Activated naive CD4-positive, alpha-beta T cell treated with anti-CD3 and anti-CD28 coated beads, Interleukin-2, amount 50 U/mL, for 16 hours (primary cell): ENCODE results near the gene H2BK1.

Source experiments
- DNase-seq: peaks from one replicate; pipeline ENCODE4 v3.0.0-alpha.2; 2020

Gene H2BK1

DNA sequence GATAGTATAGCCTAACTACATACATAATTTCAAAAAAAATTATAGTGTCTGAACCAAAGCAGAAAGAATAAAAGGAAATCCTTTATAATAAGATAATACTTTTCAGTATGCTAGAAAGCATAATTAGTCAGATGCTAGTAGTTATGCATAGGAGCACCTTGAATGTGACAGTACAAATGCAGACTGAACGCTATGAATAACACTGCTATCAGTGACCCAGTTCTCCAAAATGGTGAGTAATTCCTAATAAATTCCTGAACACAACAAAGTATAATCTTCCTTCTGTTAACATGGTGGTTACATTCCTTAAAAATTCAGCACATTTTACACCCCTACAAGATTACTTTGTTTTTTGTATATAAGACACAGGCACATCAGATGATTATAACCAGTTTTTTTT lies 20.8 kb upstream of the H2BK1 start:
- DNase-seq = no peak

DNA sequence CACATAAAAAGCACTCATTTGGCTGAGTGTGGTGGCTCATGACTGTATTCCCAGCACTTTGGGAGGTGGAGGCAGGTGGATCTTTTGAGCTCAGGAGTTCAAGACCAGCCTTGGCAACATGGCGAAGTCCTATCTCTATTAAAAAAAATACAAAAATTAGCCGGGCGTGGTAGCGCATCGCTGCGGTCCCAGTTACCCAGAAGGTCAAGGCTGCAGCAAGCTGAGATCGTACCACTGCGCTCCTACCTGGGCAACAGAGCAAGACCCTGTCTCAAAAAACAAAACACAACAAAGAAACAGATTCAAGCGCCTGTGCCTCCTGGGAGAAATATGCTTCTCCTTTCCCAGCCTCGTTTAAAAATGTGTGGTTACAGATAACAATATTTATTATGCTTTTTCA lies 19.0 kb upstream of the H2BK1 start:
- no peak for DNase-seq

DNA sequence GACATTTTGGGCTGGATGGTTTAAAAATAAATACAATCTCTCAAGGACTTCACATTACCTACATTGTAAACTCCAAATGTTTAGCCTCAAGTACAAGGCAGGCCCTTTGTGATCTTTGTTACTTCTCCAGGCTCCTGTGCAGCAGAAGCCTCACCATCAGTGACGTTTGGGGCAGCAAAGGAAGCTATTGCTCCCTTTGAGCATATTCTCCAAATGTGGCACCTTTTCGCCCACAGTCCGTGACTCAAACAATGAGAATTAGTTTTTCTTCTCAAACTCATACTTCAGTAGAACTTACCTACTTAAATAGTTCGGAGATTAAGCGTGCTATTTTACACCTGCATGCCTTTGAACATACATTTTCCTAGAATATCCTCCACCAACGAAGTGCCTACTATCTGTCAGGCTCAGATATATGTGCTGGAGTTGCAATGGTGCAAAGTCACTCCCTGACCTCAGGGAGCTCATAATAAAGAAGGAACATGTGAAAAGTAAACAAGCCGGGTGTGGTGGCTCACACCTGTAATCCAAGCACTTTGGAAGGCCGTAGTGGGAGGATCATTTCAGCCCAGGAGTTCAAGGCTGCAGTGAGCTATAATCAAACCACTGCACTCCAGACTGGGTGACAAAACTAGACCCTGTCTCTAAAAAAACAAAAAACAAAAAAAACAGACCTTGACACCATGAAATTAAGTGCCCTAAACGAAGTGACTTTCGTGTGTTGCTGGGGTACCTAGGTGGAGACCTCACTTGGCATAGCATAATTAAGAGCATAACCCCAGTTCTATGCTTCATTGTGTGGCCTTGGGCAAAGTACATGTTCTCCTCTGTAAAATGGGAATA lies 18.0 kb upstream of the H2BK1 start:
- DNase-seq = no peak

DNA sequence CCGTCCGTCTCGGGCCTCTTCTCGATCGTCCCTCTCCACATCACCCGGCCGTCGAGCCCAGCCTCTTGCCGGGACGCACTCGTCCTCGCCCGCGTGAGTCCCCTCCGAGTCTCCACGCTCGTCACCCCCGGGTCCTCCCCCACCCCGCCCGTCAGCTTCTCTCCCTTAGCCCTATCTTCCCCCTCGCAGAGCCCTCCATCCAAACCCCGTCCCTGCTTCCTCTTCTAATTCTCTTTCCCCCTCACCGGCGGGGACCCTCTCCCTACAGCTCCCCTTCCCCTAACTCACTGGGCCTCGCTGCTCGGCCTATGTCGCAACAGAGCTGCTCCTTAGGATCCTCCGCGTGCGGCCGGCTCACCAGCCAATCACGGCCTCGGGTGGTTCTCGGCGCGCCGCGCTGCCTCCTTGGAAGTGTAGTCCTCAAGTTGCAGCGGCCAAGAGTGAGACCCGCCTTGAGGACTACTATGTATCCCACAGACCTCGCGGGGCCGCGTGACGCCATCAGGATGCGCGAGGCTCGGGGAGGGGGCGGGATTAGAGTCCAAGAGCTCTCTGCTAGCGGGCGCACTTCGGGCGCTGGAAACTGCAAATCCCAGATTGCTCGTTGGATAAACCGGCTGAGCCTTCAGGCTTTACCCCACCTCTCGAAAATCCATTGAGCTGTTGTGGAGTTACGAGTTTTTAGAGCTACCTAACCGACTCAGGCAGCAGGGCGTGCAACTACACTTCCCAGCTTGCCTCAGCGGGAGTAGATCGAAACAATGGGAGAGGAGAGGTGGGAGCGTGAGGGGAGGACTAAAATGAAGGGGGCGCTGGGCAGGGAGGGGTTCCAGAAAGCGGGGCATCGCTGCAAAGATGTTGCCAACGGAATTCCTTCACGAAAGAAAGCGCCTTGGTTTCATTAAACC lies 16.8 kb upstream of the H2BK1 start, which contains the start of gene ABCF2:
Gene ABCF2, minus strand, starts transcription at position 331 of the 908 bp plus-strand sequence. CDS start 747 bp downstream, outside the sequence.
- DNase-seq = peak; percentile 98

DNA sequence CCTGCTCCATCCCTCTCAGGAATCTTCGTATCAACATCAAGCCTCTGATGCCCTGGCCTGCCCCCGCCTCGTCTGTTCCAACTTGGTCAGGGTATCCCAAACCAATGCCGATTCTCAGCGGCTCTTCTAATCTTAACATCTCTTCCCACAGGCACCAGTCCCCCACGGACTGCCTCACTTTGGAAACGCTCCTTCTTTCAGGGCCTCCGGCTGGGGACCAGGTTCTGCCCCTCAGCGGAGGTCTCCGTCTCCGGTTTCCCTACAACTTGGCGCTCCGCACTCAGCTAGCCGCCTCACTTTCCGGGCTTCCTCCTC lies 16.2 kb upstream of the H2BK1 start:
- DNase-seq = no peak

DNA sequence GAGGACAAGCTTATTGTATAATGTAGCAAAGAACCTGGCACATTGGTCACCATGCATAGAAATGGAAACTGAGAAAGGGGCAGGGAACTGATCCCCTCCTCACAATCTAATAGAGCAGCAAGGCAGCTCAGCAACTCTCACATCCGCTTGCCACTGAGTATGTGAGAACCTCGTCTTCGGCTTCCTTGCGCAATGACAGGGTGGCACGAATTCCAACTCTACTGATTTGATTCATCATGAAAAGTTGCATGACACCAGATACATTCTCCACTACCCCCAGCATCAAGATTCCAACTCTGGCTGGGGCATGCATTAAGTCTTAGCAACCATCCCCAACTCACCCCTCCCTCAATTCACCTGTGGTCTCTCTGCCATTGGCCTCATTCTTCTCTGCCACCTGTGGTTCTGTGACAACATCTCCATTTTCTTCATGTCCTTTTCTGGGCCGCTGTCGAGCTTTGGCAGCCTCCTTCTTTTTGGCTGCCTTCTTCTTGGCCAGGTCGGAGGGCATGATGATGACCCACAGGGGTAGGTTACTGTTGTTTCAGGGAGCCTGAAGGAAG lies 15.7 kb upstream of the H2BK1 start:
- DNase-seq = no peak

DNA sequence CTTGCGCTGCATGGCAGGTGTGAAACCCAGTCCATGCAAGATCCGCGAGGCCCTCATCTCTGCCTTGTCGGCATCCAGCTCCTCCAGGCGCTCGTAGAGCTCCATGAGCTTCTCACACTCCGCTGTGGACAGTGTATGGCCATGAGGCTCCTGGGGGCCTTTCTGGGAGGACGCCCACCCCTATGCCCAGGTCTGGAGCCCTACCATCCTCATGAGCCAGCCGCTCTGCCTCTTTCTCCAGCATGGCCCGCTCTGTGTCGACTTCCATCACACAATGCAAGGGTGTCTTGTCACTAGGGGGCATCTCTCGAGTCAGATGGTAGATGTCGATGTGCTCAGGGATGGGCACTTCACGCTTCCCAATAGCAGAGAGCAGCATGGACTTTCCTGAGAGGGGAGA lies 13.4 kb upstream of the H2BK1 start:
- no peak for DNase-seq

DNA sequence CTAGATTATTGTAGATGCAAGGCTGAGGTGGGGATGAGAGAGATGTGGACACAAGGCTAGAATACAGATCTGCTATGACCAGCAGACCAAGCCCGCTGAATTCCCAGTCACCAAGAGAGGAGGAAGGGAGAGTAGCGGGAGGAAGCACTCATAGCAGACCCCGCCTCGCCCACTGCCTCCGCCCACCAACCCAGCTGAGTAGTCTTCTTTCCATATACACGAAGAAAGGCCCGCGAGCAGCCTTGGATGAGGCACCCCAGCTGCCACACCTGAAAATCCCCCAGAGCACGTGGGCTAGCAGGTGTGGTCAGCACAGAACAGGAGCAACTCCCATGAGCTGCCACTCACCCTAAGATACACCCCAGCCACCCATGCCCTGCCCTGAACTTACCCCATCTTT lies 7.9 kb upstream of the H2BK1 start:
- DNase-seq = no peak

DNA sequence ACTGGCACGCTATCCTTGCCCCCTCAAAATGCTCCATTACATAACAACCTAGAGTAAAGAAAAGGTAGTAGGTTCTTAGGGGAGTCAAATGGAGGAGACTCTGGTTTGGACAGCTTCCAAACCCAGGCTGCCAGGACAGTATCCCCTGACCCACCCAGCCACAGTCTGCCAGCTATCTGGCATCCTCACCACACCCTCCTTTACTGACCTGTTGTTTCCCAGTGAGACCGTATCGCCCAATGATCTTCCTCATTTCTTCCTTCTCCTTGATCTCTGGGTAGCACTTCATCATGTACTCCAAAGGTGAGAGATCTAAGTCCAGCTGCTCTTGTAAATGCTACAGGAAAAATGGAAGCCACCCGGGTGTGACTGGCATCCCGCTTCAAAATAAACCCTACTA lies 5.1 kb upstream of the H2BK1 start:
- no peak for DNase-seq

DNA sequence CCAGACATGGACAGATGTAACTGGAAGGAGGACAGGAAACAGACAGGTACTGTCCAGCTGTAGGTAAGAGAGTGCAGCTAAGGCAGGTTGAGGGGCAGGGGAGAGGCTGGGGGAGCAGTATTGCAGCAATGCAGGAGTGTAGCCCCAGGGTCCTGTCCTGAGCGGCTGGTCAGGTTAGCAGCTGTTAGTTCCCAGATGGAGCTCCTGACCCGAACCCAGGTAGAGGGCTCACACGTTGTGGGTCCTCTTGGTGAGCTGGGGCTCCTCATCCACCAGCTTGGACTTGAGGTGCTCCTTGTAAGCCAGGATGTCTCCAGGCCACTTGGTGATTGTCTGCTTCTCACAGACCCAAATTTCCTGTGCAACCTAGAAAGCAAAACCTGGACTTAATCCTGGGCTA lies 3.5 kb upstream of the H2BK1 start:
- no peak for DNase-seq

DNA sequence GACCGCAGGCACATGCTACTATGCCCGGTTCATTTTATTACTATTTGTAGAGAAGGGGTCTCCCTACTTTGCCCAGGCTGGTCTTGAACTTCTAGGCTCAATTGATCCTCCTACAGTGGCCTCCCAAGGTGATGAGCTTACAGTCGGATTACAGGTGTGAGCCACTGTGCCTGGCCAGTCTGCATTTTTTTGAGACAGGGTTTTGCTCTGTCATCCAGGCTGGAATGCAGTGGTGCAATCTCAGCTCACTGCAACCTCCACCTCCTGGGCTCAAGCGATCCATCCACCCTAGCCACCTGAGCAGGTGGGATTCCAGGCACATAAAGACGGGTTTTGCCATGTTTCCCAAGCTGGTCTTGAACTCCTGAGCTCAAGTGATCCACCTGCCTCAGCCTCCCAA lies 2.3 kb upstream of the H2BK1 start:
- no peak for DNase-seq

DNA sequence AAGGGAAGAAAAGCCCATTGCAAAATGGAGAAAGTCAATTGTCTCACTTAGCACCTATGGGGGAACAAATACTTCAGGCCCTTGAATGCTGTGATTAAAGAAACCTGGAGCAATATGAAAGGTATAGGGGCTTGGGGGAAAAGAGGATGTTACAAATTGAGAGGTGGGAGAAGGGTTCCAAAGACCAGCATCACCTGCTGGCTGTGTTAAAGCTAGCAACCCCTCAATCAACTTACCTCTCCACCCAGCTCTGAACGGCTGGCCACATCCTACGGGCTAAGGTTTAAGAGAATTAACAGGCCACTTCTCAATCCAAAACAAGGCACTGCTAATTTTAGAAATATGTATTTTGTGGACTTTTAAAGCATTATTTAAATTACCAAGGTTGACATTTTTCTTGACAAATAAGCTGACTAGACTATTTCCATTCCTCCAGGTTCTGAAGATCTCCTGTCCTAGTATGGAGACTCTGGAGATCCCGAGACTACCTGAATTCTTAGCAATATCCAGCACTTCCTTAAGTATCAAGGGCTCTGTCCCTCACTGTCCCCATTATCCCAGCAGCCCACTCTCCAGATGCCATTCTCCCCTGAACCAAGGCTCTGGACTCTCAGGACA lies 976 bp upstream of the H2BK1 start:
- no peak for DNase-seq

DNA sequence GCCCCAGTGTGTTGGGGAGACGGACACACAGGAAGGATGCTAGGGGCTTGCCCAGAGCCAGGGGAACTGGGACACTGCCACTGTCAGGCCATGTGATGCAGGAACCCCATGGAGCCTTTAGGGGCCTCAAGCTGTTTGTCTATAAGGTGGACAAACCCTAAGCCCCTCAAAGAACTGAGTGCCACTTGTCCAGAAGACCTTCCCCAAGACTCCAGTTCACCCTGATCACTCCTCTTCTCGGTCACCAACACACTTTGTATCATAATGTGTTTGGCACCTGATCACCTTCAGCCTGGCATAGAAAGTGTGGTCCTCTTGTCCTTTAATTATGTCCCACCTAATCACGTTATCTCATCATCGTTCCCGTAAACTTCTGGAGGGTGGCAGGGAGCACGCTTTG lies 700 bp downstream of the H2BK1 start:
- DNase-seq = no peak

DNA sequence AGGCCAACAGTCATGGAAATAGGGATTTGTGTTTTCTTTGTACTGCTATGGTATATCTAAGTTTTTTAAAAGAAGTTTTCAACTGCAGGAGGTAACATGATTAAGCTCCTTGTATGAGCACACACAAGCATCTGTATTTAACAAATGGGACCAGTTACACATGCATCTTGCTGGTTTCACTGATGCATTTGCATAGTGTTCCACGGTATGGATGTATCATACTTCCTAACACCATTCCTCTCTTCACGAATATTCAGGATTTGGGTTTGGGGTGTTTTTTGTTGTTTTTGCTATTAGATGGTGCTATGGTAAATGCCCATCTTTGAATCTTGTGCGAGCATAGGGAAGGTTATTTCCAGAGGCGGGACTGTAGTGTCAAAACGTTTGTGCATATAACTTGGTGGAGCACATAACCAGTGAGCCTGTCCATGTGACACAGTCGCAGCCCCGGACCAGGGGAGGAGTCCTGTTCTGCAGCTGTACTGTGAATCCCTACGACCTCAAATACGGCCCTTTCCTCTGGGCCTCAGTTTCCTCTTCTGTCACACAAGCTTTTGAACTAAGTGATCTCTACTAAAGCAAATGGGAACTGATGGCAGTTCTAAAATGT lies 1.9 kb downstream of the H2BK1 start:
- no peak for DNase-seq

DNA sequence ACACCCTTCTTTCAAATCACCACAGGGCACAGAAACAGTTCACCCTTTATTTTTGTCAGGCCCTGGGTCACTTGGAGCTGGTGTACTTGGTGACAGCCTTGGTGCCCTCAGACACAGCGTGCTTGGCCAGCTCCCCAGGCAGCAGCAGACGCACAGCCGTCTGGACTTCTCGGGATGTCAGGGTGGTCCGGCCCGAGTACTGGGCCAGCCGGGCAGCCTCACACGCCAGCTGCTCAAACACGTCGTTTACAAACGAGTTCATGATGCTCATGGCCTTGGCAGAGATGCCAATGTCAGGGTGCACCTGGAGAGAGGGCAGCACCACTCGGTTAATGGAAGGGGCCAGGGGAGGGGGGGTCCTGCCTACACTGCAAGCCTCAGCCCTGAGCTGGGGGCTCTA lies 2.5 kb downstream of the H2BK1 start:
- no peak for DNase-seq

DNA sequence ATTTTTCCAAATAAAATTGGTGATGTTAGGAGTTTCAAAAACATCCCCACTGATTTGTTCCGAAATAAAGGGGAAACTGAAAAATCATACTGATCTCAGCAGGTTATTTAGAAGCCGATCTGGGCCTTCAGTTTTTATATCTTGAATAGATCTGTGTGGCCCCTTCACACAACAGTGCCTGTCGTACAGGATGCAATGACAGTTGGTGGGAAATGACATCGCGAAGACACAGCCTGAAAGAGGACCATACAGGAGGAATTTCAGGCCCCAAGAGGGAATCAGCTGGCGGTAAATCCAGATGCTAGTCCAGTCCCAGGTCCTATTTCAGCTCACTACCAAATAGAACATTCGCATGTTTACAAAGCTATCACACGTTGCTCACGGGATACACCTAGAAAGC lies 3.0 kb downstream of the H2BK1 start:
- DNase-seq = no peak

DNA sequence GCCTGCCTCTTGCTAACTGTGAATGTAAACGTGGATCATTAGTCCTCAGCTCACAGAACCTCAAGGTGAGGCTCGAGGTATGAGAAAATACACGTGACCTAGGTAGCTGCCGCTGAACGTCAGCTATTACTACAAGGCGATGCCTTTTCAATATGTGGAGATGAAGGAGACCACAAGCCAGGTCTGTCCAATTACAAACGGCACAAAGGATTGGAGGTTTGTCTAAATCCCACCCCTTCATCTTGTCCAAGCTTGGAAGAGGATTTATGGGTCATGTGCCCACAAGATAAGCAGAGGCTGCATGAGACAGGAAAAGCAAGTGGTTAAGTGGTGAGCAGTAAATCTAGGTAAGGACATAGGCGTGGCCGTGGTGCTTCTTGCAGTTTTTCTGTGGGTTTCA lies 3.4 kb downstream of the H2BK1 start:
- no peak for DNase-seq

DNA sequence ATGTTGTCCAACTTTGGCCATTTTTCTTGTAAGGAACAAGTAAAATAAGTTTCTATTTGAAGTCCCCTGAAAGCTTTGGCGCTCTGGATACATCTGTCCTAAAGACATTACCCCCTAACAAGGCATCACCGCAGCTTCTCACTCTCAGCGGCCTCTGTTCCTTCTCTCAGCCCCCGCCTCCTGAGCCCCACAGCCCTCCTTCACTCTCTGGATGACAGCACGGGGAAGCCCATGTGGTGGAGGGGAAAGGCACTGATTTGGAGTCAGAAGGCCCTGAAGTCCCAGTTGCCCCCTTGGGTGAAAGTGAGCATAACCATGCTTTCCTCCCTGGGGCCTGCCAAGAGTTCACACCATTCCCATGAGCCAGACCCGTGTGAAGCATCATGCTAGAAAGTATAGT lies 4.6 kb downstream of the H2BK1 start:
- no peak for DNase-seq

DNA sequence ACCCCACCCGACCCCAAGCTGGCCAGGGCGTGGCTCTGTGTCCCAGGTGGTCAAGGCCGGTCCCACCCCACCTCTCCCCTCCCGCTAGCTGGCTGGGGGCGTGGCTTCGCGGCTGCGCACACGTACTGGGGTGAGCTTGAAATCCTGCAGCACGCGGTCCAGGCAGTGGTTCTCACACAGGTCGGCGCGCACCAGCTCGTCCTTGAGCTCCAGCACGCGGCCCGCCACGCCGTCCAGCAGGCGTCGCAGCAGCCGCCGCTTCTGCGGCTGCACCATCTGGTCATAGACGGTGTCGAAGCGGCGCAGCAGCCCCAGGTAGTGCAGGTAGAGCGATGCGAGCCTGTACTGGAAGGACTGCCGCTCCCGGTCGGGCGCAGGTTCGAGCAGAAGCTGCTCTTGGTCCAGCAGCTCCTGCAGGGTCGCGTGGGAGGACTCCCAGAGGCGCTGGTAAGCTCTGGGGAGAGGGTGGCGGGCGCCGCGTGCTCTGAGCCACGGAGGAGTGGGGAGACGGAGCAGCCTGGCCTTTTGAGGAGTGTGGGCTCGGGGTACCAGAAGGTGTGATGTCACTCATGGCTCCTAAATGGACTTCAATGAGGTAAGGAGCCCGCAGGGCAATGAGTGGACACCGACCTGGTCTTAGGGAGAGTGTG lies 5.8 kb downstream of the H2BK1 start:
- no peak for DNase-seq

DNA sequence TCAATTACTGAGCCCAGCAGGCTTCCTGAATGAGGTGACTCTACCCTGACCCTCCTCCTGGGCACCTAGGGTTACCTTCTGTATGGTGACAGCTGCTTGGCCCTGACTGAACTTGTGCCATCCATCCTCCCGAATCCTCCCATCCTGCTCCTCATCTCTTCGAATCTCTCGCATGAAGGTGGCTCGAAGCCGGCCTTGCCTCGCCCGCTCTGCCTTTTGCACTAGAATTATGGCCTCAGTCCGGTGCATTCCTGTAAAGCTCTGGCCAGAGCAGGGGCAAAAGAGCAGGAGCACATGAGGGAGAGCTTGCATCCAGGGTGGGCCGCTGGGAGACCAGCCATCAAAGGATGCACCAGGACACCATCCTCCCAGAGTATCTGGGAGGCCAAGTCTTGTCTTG lies 7.5 kb downstream of the H2BK1 start:
- no peak for DNase-seq

DNA sequence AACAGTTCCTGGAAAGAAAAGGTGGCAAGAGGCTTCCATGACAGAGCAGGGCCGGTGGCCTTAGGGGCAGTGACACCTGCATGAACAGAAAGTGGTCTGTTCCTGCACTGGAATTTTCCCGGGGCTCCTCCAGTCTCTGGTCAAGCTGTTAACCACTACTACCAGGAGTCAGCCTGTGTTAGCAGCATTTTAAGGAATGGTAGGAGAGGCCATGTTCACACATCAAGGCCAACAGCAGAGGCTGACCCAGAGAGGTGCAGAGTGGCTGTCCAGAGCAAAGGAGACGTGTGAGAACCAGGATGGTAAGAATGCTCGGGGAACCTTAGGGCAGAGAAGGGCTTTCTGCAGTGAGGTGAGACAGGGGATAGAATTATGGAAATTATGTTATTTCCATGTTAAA lies 8.5 kb downstream of the H2BK1 start:
- DNase-seq = no peak

DNA sequence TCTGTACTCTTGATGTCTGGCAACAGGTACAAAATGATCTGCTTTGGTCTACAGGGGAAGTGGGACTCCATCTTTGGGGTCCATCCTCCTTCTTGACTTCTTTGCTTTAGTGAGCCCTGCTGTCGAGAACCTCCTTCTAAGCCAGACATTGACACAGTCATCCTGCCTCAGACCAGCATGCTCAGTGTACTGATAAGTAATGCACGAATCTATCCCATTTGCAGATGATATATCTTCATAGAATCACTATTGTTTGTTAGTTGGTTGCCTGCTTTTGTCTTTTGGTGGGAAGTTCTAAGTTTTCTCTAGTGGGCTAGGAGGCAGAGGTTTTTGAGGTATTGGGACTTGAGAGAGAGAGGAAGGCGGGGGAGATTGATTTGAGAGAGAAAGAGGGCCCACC lies 8.9 kb downstream of the H2BK1 start:
- no peak for DNase-seq
